Lower leg skin (tissue), 4 donors: Measurements from ENCODE around the gene CTNNA2. TPM values are rescaled to one million over a fixed set of nuclear protein-coding genes. Genes with fewer than 3 reads are reported as not detected.

ENCODE experiments used
- DNase-seq, 2 donors: peaks; one replicate each; pipeline ENCODE4 v3.0.0-alpha.2; 2019; ENCODE audit warnings: low spot score in 2 of 2
- H3K4me3 ChIP-seq: fragments of 200-600 bp; sonication (generic); 2 replicates; pipeline ENCODE4 v1.5.1; 2017; ENCODE audit warnings: mild to moderate bottlenecking, low read depth; ENCODE audit not compliant: poor library complexity, severe bottlenecking
- POLR2A ChIP-seq, 2 donors: fragments of 450-650 bp; IDR thresholded peaks; one replicate each; pipeline ENCODE4 v1.6.1; 2016 to 2017; ENCODE audit warnings: antibody characterized with exemption in 2 of 2, mild to moderate bottlenecking in 1 of 2, moderate library complexity in 1 of 2
- WGBS, 2 donors: methylation state at CpG; one replicate each; pipeline ENCODE4 v1.1.5; 2018; 5-methylcytosine and 5-hydroxymethylcytosine counted together
- intact Hi-C: fragments of 100-400 bp; cut with DNase I; formaldehyde crosslinking; loops from one replicate; pipeline ENCODE4 v1.15.0; 2023; ENCODE audit warnings: low total_unique reads
- total RNA-seq, 4 donors: library from RNA; depleted of rRNA; stranded (reverse); fragments of >200 nt; gene quantifications; one replicate each; pipeline ENCODE4 v1.1.0, GENCODE V29; 2016
- TF ChIP-seq, protein P1 (sequence below), 3 donors: fragments of 450-650 bp; IDR thresholded peaks; one replicate each; pipeline ENCODE4 v1.5.1; 2016; ENCODE audit warnings: antibody characterized with exemption in 3 of 3, mild to moderate bottlenecking in 3 of 3, moderate library complexity in 2 of 3

CTNNA2 gene
- total RNA-seq, 4 donors from 2014 or later: not detected

DNA sequence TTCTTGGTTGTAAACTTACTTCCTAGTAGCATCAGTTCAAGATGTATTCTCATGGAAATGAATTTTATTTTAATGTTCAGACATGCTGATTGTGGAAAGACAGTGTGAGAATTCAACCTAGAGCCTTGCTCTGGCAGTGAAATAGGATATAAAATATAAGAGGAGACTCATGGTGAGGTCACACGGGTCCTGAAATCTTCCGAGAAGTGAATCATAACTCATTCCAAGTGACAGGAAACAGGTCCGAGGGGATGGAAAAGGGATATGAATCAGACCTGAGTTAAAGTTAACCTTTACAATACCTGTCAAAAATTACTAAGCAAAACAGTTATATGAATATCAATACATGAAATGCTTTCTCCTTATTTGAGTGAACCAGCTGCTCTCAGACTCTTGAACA lies 976.9 kb downstream of the CTNNA2 start:
- no peak for DNase-seq
- no peak overlapping the region for H3K4me3 ChIP-seq
- intact Hi-C loops: no loop called here
- 13 to 27% methylated on average over 3 of the region's 3 CpGs for WGBS, 2 donors
- TF ChIP-seq, protein P1, sequence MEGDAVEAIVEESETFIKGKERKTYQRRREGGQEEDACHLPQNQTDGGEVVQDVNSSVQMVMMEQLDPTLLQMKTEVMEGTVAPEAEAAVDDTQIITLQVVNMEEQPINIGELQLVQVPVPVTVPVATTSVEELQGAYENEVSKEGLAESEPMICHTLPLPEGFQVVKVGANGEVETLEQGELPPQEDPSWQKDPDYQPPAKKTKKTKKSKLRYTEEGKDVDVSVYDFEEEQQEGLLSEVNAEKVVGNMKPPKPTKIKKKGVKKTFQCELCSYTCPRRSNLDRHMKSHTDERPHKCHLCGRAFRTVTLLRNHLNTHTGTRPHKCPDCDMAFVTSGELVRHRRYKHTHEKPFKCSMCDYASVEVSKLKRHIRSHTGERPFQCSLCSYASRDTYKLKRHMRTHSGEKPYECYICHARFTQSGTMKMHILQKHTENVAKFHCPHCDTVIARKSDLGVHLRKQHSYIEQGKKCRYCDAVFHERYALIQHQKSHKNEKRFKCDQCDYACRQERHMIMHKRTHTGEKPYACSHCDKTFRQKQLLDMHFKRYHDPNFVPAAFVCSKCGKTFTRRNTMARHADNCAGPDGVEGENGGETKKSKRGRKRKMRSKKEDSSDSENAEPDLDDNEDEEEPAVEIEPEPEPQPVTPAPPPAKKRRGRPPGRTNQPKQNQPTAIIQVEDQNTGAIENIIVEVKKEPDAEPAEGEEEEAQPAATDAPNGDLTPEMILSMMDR (IDR thresholded peaks at IDR 0.05): no peak
- no peak for TF ChIP-seq POLR2A (IDR thresholded peaks at IDR 0.05)

GRCh38 chr2:80490964-80491363 lies 978.1 kb downstream of the CTNNA2 start:
- no peak for TF ChIP-seq POLR2A (IDR thresholded peaks at IDR 0.05)
- TF ChIP-seq, protein P1 (IDR thresholded peaks at IDR 0.05): no peak
- no peak overlapping the region for H3K4me3 ChIP-seq
- WGBS, 2 donors: 64 to 82% methylated on average over 4 of the region's 4 CpGs
- DNase-seq: no peak
- intact Hi-C loops: no loop called here

DNA sequence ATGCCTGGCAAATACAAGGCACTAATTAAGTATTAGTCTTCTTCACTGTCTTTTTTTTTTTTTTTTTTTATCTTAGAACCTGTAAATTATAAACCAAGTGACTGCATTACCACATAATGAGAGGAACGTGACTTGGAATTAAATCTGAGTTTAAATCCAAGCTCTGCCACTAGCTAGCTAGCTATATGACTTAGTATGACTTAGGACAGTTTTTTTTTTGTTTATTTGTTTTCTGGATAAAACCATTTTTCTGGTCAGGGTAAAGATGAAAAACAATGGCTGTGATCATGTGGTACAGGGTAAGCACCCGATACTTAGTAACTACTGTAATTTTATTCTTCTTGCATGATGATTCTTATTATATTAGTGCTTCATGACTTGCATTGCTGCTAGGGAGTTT lies 983.5 kb downstream of the CTNNA2 start:
- TF ChIP-seq POLR2A (IDR thresholded peaks at IDR 0.05): no peak
- intact Hi-C loops: no loop called here
- no peak overlapping the region for H3K4me3 ChIP-seq
- 63 to 69% methylated on average over 2 of the region's 2 CpGs for WGBS, 2 donors
- no peak for DNase-seq

GRCh38 chr2:80496775-80497174 lies 983.9 kb downstream of the CTNNA2 start:
- intact Hi-C loops: no loop called here
- TF ChIP-seq, protein P1 (IDR thresholded peaks at IDR 0.05): no peak
- no peak for TF ChIP-seq POLR2A (IDR thresholded peaks at IDR 0.05)
- no peak for DNase-seq
- WGBS, 2 donors: 31 to 37% methylated on average over 5 of the region's 5 CpGs
- H3K4me3 ChIP-seq: no peak overlapping the region

GRCh38 chr2:80499095-80499494 lies 986.2 kb downstream of the CTNNA2 start:
- DNase-seq: no peak
- no peak overlapping the region for H3K4me3 ChIP-seq
- TF ChIP-seq POLR2A (IDR thresholded peaks at IDR 0.05): no peak
- TF ChIP-seq, protein P1 (IDR thresholded peaks at IDR 0.05): no peak
- intact Hi-C loops: no loop called here
- 17 to 31% methylated on average over 2 of the region's 2 CpGs for WGBS, 2 donors

GRCh38 chr2:80501874-80502624 lies 989.2 kb downstream of the CTNNA2 start:
- no peak overlapping the region for H3K4me3 ChIP-seq
- DNase-seq: no peak
- TF ChIP-seq, protein P1 (IDR thresholded peaks at IDR 0.05): no peak
- TF ChIP-seq POLR2A (IDR thresholded peaks at IDR 0.05): no peak
- intact Hi-C loops: no loop called here
